ENCODE data around the gene ITIH5. TPM values are rescaled to one million over a fixed set of nuclear protein-coding genes. Genes with fewer than 3 reads are reported as not detected.

Gene ITIH5
- total and polyA plus RNA-seq, 9 of the 15 experiments (the other 6 are each of a cell fraction or from before 2014, with no cell fraction given): 0.52 to 4.5 (median 2.6) TPM

DNA sequence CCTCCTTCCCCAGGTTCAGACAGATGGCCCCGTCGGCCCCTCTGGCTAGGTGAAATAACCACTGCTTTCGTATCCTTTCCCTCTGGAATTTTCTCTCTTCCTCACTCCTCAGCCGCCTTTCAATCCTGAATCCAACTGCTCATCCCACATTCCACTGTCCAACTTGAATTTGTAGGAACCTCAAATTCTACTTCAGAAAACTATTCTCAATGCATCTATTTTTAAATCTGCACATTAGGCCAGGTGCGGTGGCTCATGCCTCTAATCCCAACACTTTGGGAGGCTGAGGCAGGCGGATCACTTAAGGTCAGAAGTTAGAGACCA is 78.9 kb downstream of the ITIH5 start (continued):
- TF ChIP-seq CBX5 (IDR thresholded peaks at IDR 0.05; ENCODE audit: borderline replicate concordance, low read depth): no peak
- no peak for TF ChIP-seq ZNF507 (tag; conservative IDR thresholded peaks at IDR 0.05)
- TF ChIP-seq XRCC5 (IDR thresholded peaks at IDR 0.05; ENCODE audit: low read depth, low read length): no peak
- TF ChIP-seq, protein P1, sequence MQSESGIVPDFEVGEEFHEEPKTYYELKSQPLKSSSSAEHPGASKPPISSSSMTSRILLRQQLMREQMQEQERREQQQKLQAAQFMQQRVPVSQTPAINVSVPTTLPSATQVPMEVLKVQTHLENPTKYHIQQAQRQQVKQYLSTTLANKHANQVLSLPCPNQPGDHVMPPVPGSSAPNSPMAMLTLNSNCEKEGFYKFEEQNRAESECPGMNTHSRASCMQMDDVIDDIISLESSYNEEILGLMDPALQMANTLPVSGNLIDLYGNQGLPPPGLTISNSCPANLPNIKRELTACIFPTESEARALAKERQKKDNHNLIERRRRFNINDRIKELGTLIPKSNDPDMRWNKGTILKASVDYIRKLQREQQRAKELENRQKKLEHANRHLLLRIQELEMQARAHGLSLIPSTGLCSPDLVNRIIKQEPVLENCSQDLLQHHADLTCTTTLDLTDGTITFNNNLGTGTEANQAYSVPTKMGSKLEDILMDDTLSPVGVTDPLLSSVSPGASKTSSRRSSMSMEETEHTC (IDR thresholded peaks at IDR 0.05): no peak

- no peak overlapping the region for H3K27ac ChIP-seq (ENCODE audit: extremely low read depth, low read depth, low read length)
- H3K4me3 ChIP-seq: no peak overlapping the region
- BruUV-seq (replicated peaks): no TSS peak
- in situ Hi-C loops (cut with MboI) (no loop called here), intact Hi-C loops (cut with micrococcal nuclease) (no loop called here)
- H3K9me1 ChIP-seq (ENCODE audit: control insufficient read depth, insufficient read depth, low read length): no peaks in the 10 kb centered on the region
- CTCF ChIA-PET (ENCODE audit: low intra/inter-chr PET ratio): no interaction called here
- H3K9ac ChIP-seq (ENCODE audit: insufficient read depth in 1 of 2, low read depth in 2 of 2, low read length in 2 of 2): no peak overlapping the region
- WGBS (ENCODE audit: insufficient coverage, low coverage, missing lambda C conversion rate): 5% methylated on average over 13 of the region's 13 CpGs
- no peaks in the 10 kb centered on the region for H4K20me1 ChIP-seq (replicated peaks; ENCODE audit: control insufficient read depth, insufficient read depth, low read length)
- no peak for DNase-seq (ENCODE audit: extremely low read depth in 1 of 4, low spot score in 3 of 4)
- H3K27me3 ChIP-seq (ENCODE audit: control insufficient read depth in 2 of 2, insufficient read depth in 2 of 2, low read length in 2 of 2): peaks cover 18 to 38% of the 10 kb centered on the region in 2 experiments; a peak in 4 of 5 replicates
- H3K36me3 ChIP-seq (ENCODE audit: control insufficient read depth, insufficient read depth, low read length): no peaks in the 10 kb centered on the region
- FAIRE-seq: no peak
- H3K4me1 ChIP-seq (replicated peaks in 1 of 2; ENCODE audit: control insufficient read depth in 2 of 2, insufficient read depth in 2 of 2, low read length in 2 of 2): no peaks in the 10 kb centered on the region
- H3K79me2 ChIP-seq (ENCODE audit: control insufficient read depth, insufficient read depth, low read length): no peaks in the 10 kb centered on the region
- H3K4me2 ChIP-seq (ENCODE audit: insufficient read depth, low read length): no peak overlapping the region
- no peaks in the 10 kb centered on the region; the same call in 1 of the 2 replicates for H3K9me3 ChIP-seq (replicated peaks; ENCODE audit: control insufficient read depth, insufficient read depth, low read depth, low read length)
- H2AFZ ChIP-seq (ENCODE audit: low read depth, low read length): no peak overlapping the region
- POLR2A ChIA-PET: no interaction called here
- ATAC-seq: no peak
- no peak for TF ChIP-seq ARID1B (IDR thresholded peaks at IDR 0.05)
- no peak for TF ChIP-seq ZNF384 (IDR thresholded peaks at IDR 0.05; ENCODE audit: low read depth, low read length)
- TF ChIP-seq TBL1XR1 (IDR thresholded peaks at IDR 0.05; ENCODE audit: low read length in 2 of 2): no peak
- no peak for TF ChIP-seq NFATC3 (IDR thresholded peaks at IDR 0.05)
- no peak for TF ChIP-seq SRF (CRISPR knock-in tag; IDR thresholded peaks at IDR 0.05)
- TF ChIP-seq RAD21 (CRISPR knock-in tag; conservative IDR thresholded peaks at IDR 0.05 in 1 of 2, IDR thresholded peaks at IDR 0.05 in 1 of 2): no peak
- TF ChIP-seq PTTG1 (tag; IDR thresholded peaks at IDR 0.05; ENCODE audit: low read depth): no peak
- TF ChIP-seq ZNF324 (CRISPR knock-in tag; IDR thresholded peaks at IDR 0.05): no peak
- TF ChIP-seq NR2C1 (IDR thresholded peaks at IDR 0.05): no peak
- no peak for TF ChIP-seq NR2C1 (tag; IDR thresholded peaks at IDR 0.05)
Observed at GRCh38 chr10:7587168-7587864, 79.5 kb downstream of the ITIH5 start.
